Measurements from ENCODE around the gene CLCN1.

The CLCN1 gene

DNA sequence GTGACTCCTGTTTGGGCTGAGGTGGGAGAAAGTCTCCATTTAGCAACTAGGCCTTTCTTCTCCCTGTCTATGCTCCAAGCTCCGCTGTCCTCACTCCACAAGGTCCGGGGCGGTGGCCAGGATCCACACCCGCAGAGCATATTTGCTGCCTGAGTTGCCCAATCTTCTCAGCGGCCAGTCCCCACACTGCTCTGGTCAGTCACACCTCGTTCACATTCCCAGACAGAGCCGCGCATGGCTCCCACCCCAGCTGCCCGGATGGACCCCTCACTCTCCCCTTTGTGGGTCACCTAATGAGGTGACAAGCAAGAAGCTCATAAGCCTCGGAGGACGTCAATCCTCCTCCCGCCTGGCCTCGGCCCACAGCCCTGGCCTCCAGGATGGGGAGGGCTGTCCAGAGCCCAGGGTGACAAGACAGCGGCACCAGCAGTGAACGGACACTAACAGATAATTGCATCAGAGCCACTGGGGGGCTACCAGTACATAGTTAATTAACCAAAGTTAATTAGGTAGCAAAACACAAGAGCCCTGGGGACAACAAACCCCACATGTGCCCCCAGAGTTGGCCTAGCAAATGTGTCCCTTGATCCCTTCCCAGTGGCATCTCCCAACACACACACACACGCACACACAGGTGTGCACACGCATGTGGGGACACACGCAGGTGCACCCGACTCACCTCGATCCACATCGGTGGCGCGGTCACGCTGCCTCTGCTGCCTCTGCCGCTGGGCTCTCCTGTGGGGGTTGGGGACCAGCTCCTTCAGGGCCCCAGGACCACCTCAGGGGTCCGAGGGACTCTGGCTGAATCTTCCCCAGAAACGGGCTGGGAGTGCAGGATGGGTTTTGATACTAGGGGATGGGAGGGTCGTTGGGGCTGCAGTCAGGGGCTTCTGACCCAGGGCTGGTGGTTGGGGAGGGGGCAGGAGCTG, 81.0 kb downstream of the CLCN1 start:
- DNase-seq (ENCODE audit: low read depth) = no peak

DNA sequence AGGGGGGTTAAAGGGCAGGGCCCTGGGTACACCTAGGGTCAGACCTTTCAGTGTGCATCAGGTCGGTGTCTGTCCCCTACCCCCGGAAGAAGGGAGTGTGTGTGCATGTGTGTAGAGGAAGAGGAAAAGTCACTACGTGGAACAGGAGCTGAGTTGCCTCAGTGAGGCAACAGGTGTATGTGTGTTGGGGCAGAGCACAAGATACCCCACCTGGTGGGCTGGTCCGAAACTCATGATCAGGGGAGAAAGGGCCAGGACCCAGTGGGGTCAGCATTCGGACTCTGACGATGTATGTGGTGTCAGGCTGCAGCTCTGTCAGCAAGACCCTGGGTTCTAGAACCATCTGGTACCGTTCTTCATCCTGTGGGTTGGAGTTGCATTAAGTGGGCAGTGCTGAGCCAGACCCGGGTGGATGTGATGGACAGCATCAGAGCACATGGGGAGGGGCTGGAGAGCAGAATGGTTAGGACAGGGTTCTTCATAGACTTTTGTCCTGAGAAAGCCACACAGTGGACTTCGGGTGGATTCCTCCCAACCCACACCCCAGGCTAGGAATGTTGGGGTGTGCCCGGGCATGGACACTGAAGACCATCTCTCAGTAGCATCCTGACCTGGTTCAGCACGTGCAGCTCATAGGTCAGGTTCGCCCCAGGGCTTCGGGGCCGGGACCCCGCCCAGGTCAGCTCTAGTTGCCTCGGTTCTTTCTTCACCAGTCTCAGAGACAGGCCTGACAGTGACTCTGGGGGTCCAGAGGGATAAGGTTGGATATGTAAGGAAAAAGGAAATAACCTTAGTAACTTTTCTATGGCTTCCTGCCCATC, 82.0 kb downstream of the CLCN1 start:
- no peak for DNase-seq (ENCODE audit: low read depth)

DNA sequence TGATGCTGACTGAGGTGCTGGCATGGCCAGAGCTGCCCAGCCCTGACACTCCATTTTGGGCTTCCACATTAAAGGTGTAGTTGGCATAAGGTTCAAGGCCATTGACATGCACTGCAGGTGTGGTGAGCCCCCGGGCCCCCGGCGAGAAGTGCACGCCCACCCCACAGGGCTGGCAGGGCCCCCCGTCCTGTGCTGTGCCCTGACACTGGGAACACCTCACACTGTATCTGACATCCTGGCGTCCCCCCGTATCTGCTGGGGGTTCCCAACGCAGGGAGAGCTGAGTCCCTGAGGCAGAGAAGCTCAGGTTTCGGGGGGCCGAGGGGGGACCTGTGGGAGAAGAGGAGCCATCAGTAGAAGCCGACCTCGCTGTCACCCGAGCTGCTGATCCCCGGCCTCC, 82.7 kb downstream of the CLCN1 start:
- DNase-seq (ENCODE audit: low read depth) = no peak

DNA sequence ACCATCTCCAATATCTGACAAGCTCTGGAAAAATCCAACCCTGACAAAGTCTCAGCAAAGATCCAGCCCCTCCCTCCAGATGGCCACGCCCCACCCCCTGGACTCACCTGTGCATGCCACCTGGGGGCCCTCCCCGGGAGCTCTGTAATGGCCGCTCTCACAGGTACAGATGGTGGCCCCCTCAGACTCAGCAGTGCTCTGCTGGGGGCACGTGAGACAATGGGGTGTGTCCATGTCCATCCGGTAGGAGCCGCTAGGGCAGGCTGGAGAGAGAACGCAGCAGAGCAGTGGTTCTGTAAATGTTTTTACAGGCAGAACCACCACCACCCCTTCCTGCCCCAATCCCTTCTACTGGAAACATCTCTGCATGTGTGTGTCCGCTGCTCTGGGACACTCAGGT, 83.2 kb downstream of the CLCN1 start:
- DNase-seq (ENCODE audit: low read depth) = no peak

DNA sequence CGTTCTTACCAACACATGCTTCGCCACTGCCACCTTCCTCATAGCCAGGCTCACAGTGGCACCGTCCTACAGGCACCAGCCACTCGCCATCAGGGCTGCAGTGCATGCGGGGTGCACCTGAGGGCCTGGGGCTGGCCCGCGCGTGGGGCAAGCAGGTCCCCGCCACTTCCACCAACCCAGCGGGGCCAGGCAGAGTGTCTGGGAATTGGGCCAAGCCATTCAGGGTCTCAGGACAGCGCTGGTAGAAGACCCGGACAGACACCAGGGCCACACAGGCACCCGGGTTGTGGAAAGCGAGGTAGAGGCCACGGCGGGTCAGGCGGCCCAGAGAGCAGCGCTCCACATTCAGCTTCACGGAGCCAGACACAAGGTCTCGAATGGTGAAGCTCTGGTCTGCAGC, 83.7 kb downstream of the CLCN1 start:
- DNase-seq (ENCODE audit: low read depth) = no peak

DNA sequence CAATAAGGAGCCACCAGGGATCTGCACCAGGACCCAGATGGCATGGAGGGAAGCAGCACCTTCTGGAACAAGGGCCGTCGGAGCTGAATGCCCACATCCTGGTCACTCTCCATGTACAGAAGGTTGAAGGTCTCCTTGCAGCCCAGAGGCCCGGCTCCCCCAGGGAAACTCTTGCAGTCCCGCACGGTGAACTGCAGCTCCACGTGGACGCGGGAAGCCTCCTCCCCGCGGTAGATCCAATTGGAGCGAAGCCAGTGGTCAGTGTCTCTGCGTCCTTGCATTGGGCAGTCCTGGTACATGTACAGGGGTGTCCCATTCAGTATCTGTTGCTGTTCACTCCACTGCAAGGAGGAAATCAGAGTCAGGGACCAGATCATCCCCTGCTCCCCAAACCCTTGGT, 85.4 kb downstream of the CLCN1 start:
- no peak for DNase-seq (ENCODE audit: low read depth)

Data from fibroblast of the conjunctiva (primary cell).